ENCODE measurements around the gene UGT2B7. TPM values are rescaled to one million over a fixed set of nuclear protein-coding genes. Genes with fewer than 3 reads are reported as not detected.
"Not testable (repeated sequence)": the region's sequence is repeated elsewhere in the genome, so short reads cannot be mapped to it uniquely, and the experiment has no call there.

UGT2B7 gene
- total RNA-seq (not detected in 2 replicates), polyA plus RNA-seq (not detected in 2 replicates), polyA minus RNA-seq (not detected in 2 replicates)
- not detected for total RNA-seq (2013)

GRCh38 chr4:69096111-69096656, at the start of gene UGT2B7:
TSS of gene UGT2B7 (plus strand) at chr4:69096474. CDS start at chr4:69096521, 47 bp downstream.
- Histone ChIP-seq H4K20me1 (ENCODE audit: control insufficient read depth, insufficient read depth, low read length, poor library complexity, severe bottlenecking) (no peaks in the 10 kb centered on the region), H3K9me3 (ENCODE audit: control extremely low read depth in 1 of 3, control insufficient read depth in 2 of 3, insufficient read depth in 1 of 3, low read length in 2 of 3) (no peaks in the 10 kb centered on the region), H3K9ac (ENCODE audit: low read length) (no peak within 1 kb of the TSS), H2AFZ (ENCODE audit: insufficient read depth, low read depth, low read length, poor library complexity, severe bottlenecking) (no peak within 1 kb of the TSS), H3K27ac (ENCODE audit: low read length in 2 of 2) (no peak within 1 kb of the TSS), H3K36me3 (replicated peaks in 1 of 2; ENCODE audit: control extremely low read depth in 1 of 2, control insufficient read depth in 1 of 2, extremely low read depth in 1 of 2, insufficient read depth in 2 of 2, low read length in 1 of 2) (no peaks in the 10 kb centered on the region), H3K4me3 (ENCODE audit: control extremely low read depth in 1 of 5, extremely low read depth in 1 of 5, insufficient read depth in 1 of 5, low read depth in 2 of 5, low read length in 4 of 5) (no peak within 1 kb of the TSS), H3K27me3 (replicated peaks in 1 of 4; ENCODE audit: control extremely low read depth in 1 of 4, control insufficient read depth in 3 of 4, insufficient read depth in 4 of 4, low read length in 3 of 4) (no peaks in the 10 kb centered on the region), H3K4me2 (replicated peaks; ENCODE audit: low read depth, low read length, poor library complexity, severe bottlenecking) (no peak within 1 kb of the TSS), H3K79me2 (ENCODE audit: control insufficient read depth, insufficient read depth, low read length) (no peaks in the 10 kb centered on the region), H3K4me1 (ENCODE audit: control insufficient read depth in 2 of 2, insufficient read depth in 2 of 2, low read length in 2 of 2) (no peaks in the 10 kb centered on the region)
- no peak within 1 kb of the TSS for H3K4me3 Mint-ChIP-seq
- no peaks in the 10 kb centered on the region for H3K4me1 Mint-ChIP-seq
- CTCF ChIA-PET = no interaction called here
- intact Hi-C loops (cut with micrococcal nuclease) = no loop called here
- no peak within 1 kb of the TSS for H3K27ac Mint-ChIP-seq
- POLR2A ChIA-PET = no interaction called here
- no peaks in the 10 kb centered on the region for H3K9me3 Mint-ChIP-seq (ENCODE audit: insufficient read depth)
- H3K27me3 Mint-ChIP-seq = no peaks in the 10 kb centered on the region
- DNase-seq (no peak), ATAC-seq (ENCODE audit: low read depth) (no peak)
- TF ChIP-seq CTCF (IDR thresholded peaks at IDR 0.05) = no peak
- TF ChIP-seq EZH2 (IDR thresholded peaks at IDR 0.05; ENCODE audit: borderline replicate concordance, insufficient read depth, low read depth, low read length, poor library complexity, severe bottlenecking) = no peak

GRCh38 chr4:69049860-69050259, 46.4 kb upstream of the UGT2B7 start:
- Mint-ChIP-seq H3K4me1 (no peaks in the 10 kb centered on the region), H3K27me3 (no peaks in the 10 kb centered on the region), H3K9me3 (ENCODE audit: insufficient read depth) (peaks cover 2% of the 10 kb centered on the region), H3K4me3 (no peak overlapping the region), H3K27ac (no peak overlapping the region)
- H2AFZ ChIP-seq (ENCODE audit: insufficient read depth, low read depth, low read length, poor library complexity, severe bottlenecking) = no peak overlapping the region
- no peaks in the 10 kb centered on the region for H3K9me3 ChIP-seq (ENCODE audit: control extremely low read depth in 1 of 3, control insufficient read depth in 2 of 3, insufficient read depth in 1 of 3, low read length in 2 of 3)
- DNase-seq (no peak), ATAC-seq (ENCODE audit: low read depth) (no peak)
- H4K20me1 ChIP-seq (ENCODE audit: control insufficient read depth, insufficient read depth, low read length, poor library complexity, severe bottlenecking) = no peaks in the 10 kb centered on the region
- H3K27ac ChIP-seq (ENCODE audit: low read length in 2 of 2) = no peak overlapping the region
- H3K4me1 ChIP-seq (ENCODE audit: control insufficient read depth in 2 of 2, insufficient read depth in 2 of 2, low read length in 2 of 2) = no peaks in the 10 kb centered on the region
- no peaks in the 10 kb centered on the region for H3K36me3 ChIP-seq (replicated peaks in 1 of 2; ENCODE audit: control extremely low read depth in 1 of 2, control insufficient read depth in 1 of 2, extremely low read depth in 1 of 2, insufficient read depth in 2 of 2, low read length in 1 of 2)
- H3K4me3 ChIP-seq (ENCODE audit: control extremely low read depth in 1 of 5, extremely low read depth in 1 of 5, insufficient read depth in 1 of 5, low read depth in 2 of 5, low read length in 4 of 5) = no peak overlapping the region
- CTCF ChIA-PET = no interaction called here
- TF ChIP-seq EZH2 (IDR thresholded peaks at IDR 0.05; ENCODE audit: borderline replicate concordance, insufficient read depth, low read depth, low read length, poor library complexity, severe bottlenecking) (no peak), CTCF (IDR thresholded peaks at IDR 0.05) (no peak)
- POLR2A ChIA-PET = no interaction called here
- no peak overlapping the region for H3K9ac ChIP-seq (ENCODE audit: low read length)
- H3K79me2 ChIP-seq (ENCODE audit: control insufficient read depth, insufficient read depth, low read length) = no peaks in the 10 kb centered on the region
- H3K27me3 ChIP-seq (replicated peaks in 1 of 4; ENCODE audit: control extremely low read depth in 1 of 4, control insufficient read depth in 3 of 4, insufficient read depth in 4 of 4, low read length in 3 of 4) = no peaks in the 10 kb centered on the region
- intact Hi-C loops (cut with micrococcal nuclease) = no loop called here
- H3K4me2 ChIP-seq (replicated peaks; ENCODE audit: low read depth, low read length, poor library complexity, severe bottlenecking) = no peak overlapping the region

- 93% methylated on average over 12 of the region's 12 CpGs for WGBS (ENCODE audit: insufficient coverage)
- H3K4me1 Mint-ChIP-seq; CTCF ChIA-PET; H3K27me3 ChIP-seq (replicated peaks in 1 of 4; ENCODE audit: control extremely low read depth in 1 of 4, control insufficient read depth in 3 of 4, insufficient read depth in 4 of 4, low read length in 3 of 4); DNase-seq; H3K9ac ChIP-seq (ENCODE audit: low read length); POLR2A ChIA-PET; H3K79me2 ChIP-seq (ENCODE audit: control insufficient read depth, insufficient read depth, low read length); H3K27ac Mint-ChIP-seq; intact Hi-C loops (cut with micrococcal nuclease); H3K9me3 Mint-ChIP-seq (ENCODE audit: insufficient read depth); ATAC-seq (ENCODE audit: low read depth); H3K36me3 ChIP-seq (replicated peaks in 1 of 2; ENCODE audit: control extremely low read depth in 1 of 2, control insufficient read depth in 1 of 2, extremely low read depth in 1 of 2, insufficient read depth in 2 of 2, low read length in 1 of 2); H3K4me2 ChIP-seq (replicated peaks; ENCODE audit: low read depth, low read length, poor library complexity, severe bottlenecking); H3K4me3 Mint-ChIP-seq; H4K20me1 ChIP-seq (ENCODE audit: control insufficient read depth, insufficient read depth, low read length, poor library complexity, severe bottlenecking); H3K9me3 ChIP-seq (ENCODE audit: control extremely low read depth in 1 of 3, control insufficient read depth in 2 of 3, insufficient read depth in 1 of 3, low read length in 2 of 3); H3K27ac ChIP-seq (ENCODE audit: low read length in 2 of 2); H3K27me3 Mint-ChIP-seq; H2AFZ ChIP-seq (ENCODE audit: insufficient read depth, low read depth, low read length, poor library complexity, severe bottlenecking); H3K4me1 ChIP-seq (ENCODE audit: control insufficient read depth in 2 of 2, insufficient read depth in 2 of 2, low read length in 2 of 2); H3K4me3 ChIP-seq (ENCODE audit: control extremely low read depth in 1 of 5, extremely low read depth in 1 of 5, insufficient read depth in 1 of 5, low read depth in 2 of 5, low read length in 4 of 5): not testable (repeated sequence)
Observed at GRCh38 chr4:69050853-69051575, 45.3 kb upstream of the UGT2B7 start.
